Left lung (tissue), 10 donors: Measurements from ENCODE around the gene SYCE3. TPM values are rescaled to one million over a fixed set of nuclear protein-coding genes. Genes with fewer than 3 reads are reported as not detected.
A peak's percentile ranks its signal among the peaks of the same experiment; 100 is the strongest.

Experiments used
- ATAC-seq: fragments of 200-7000 bp; cut with Tn5 transposase; one replicate; pipeline ENCODE4 v1.9.1; 2020; ENCODE audit warnings: moderate library complexity
- DNase-seq, 4 donors: peaks; one replicate each; pipeline ENCODE4 v3.0.0-alpha.2; 2013 to 2020
- H3K27ac ChIP-seq, 2 donors: fragments of 200-600 bp; sonication (generic) in 1 of 2; one replicate each; pipeline versions ENCODE4 v1.5.0 to v1.8.0; 2020 to 2021
- H3K27me3 ChIP-seq, 2 donors: fragments of 200-600 bp; sonication (generic) in 1 of 2; one replicate each; pipeline versions ENCODE4 v1.5.0 to v1.8.0; 2020 to 2021
- H3K36me3 ChIP-seq, 2 donors: fragments of 200-600 bp; sonication (generic) in 1 of 2; one replicate each; pipeline versions ENCODE4 v1.5.0 to v1.8.0; 2020 to 2021
- H3K4me1 ChIP-seq, 2 donors: fragments of 200-600 bp; one replicate each; pipeline ENCODE4 v1.8.0; 2021
- H3K4me3 ChIP-seq, 2 donors: fragments of 200-600 bp; sonication (generic) in 1 of 2; one replicate each; pipeline versions ENCODE4 v1.5.0 to v1.8.0; 2020 to 2021; ENCODE audit warnings: mild to moderate bottlenecking in 1 of 2
- H3K9me3 ChIP-seq, 2 donors: fragments of 200-600 bp; sonication (generic) in 1 of 2; one replicate each; pipeline versions ENCODE4 v1.5.0 to v1.8.0; 2020 to 2021
- CTCF ChIP-seq, 2 donors: fragments of 200-600 bp; sonication (generic) in 1 of 2; IDR thresholded peaks; one replicate each; pipeline versions ENCODE4 v1.5.0 to v1.8.0; 2021; ENCODE audit warnings: antibody characterized with exemption in 2 of 2
- intact Hi-C, 2 donors: fragments of 100-400 bp; cut with DNase I; formaldehyde crosslinking; loops; one replicate each; pipeline versions ENCODE4 v1.11.2 to v1.14.2; 2022
- polyA plus RNA-seq, 6 donors: library from polyadenylated mRNA; unstranded; fragments of 120-200 nt; gene quantifications; one replicate each; pipeline ENCODE4 v1.2.1, GENCODE V29; 2013; ENCODE audit not compliant: insufficient read length in 6 of 6
- total RNA-seq, 2 donors: library from RNA; stranded (reverse); fragmentation: NEBNext Ultra II Directional; extraction: Animal tissue kit (Norgen Biotek cat#: 25700); gene quantifications; one replicate each; pipeline ENCODE4 v1.2.1, GENCODE V29; 2021
- donor health status: DM: no; HTN: yes; CAD: no.
- donor health status: DM: no; HTN: no; CAD: no.

Gene SYCE3
- total and polyA plus RNA-seq, 8 donors, result not detected

GRCh38 chr22:50604256-50605001 is 41.7 kb upstream of the SYCE3 start:
- Histone ChIP-seq H3K27ac (no peak overlapping the region), H3K9me3 (no peaks in the 10 kb centered on the region), H3K4me1 (peaks cover 0 to 10% of the 10 kb centered on the region in 2 donors), H3K4me3 (no peak overlapping the region), H3K36me3 (no peaks in the 10 kb centered on the region), H3K27me3 (peaks cover 25 to 93% of the 10 kb centered on the region in 2 donors)
- DNase-seq, result peak in 1 of 4 donors; percentile 67
- no peak for ATAC-seq
- intact Hi-C loops, result no loop called here
- TF ChIP-seq CTCF (IDR thresholded peaks at IDR 0.05), result no peak

GRCh38 chr22:50603511-50604255 is 41.0 kb upstream of the SYCE3 start:
- Histone ChIP-seq H3K9me3 (no peaks in the 10 kb centered on the region), H3K4me3 (no peak overlapping the region), H3K4me1 (peaks cover 0 to 10% of the 10 kb centered on the region in 2 donors), H3K27ac (no peak overlapping the region), H3K27me3 (peaks cover 28 to 93% of the 10 kb centered on the region in 2 donors), H3K36me3 (no peaks in the 10 kb centered on the region)
- DNase-seq (peak in 1 of 4 donors; percentile 75), ATAC-seq (no peak)
- intact Hi-C loops, result no loop called here
- no peak for TF ChIP-seq CTCF (IDR thresholded peaks at IDR 0.05)

- no peak for DNase-seq
- intact Hi-C loops, result no loop called here
Observed at GRCh38 chr22:50602338-50602700, 39.6 kb upstream of the SYCE3 start.

GRCh38 chr22:50601669-50602337 is 39.1 kb upstream of the SYCE3 start:
- intact Hi-C loops, result no loop called here
- peak in 1 of 4 donors; percentile 54 for DNase-seq
- H3K9me3 ChIP-seq, result no peaks in the 10 kb centered on the region
- no peak for ATAC-seq
- no peak overlapping the region for H3K27ac ChIP-seq
- H3K4me1 ChIP-seq, result peaks cover 0 to 10% of the 10 kb centered on the region in 2 donors
- no peak for TF ChIP-seq CTCF (IDR thresholded peaks at IDR 0.05)
- H3K36me3 ChIP-seq, result no peaks in the 10 kb centered on the region
- H3K27me3 ChIP-seq, result peaks cover 28 to 89% of the 10 kb centered on the region in 2 donors
- no peak overlapping the region for H3K4me3 ChIP-seq

More at GRCh38 chr22:50602338-50602700, 39.6 kb upstream of the SYCE3 start:
- H3K36me3 ChIP-seq, result no peaks in the 10 kb centered on the region
- TF ChIP-seq CTCF (IDR thresholded peaks at IDR 0.05), result no peak
- no peak for ATAC-seq
- H3K27ac ChIP-seq, result no peak overlapping the region
- peaks cover 28 to 94% of the 10 kb centered on the region in 2 donors for H3K27me3 ChIP-seq
- peaks cover 0 to 10% of the 10 kb centered on the region in 2 donors for H3K4me1 ChIP-seq
- no peak overlapping the region for H3K4me3 ChIP-seq
- H3K9me3 ChIP-seq, result no peaks in the 10 kb centered on the region
